ENCODE results near the gene KIF5A.

The KIF5A gene

GRCh38 chr12:57524814-57525614 lies 24.8 kb upstream of the KIF5A start:
- peaks cover 28% of the 10 kb centered on the region for H3K79me2 ChIP-seq (ENCODE audit: control insufficient read depth, low read length)
- no peaks in the 10 kb centered on the region for H3K9me2 ChIP-seq (replicated peaks; ENCODE audit: control insufficient read depth, low read length)
- no peaks in the 10 kb centered on the region for H3K9me3 ChIP-seq (ENCODE audit: control insufficient read depth, insufficient read depth, low read length)
- H3K4me1 ChIP-seq (ENCODE audit: control insufficient read depth, low read length): peaks cover 33% of the 10 kb centered on the region
- H3K27me3 ChIP-seq (ENCODE audit: control insufficient read depth, low read length): no peaks in the 10 kb centered on the region
- peaks cover 64% of the 10 kb centered on the region for H3K36me3 ChIP-seq (ENCODE audit: control insufficient read depth, low read length)
- H3K27ac ChIP-seq (ENCODE audit: low read depth, low read length): peak overlapping the region; percentile 97
- H3F3A ChIP-seq (ENCODE audit: control insufficient read depth, insufficient read depth): peaks cover 12% of the 10 kb centered on the region
- TF ChIP-seq CTCF (IDR thresholded peaks at IDR 0.05; ENCODE audit: low read depth, low read length, poor library complexity, severe bottlenecking): no peak
- TF ChIP-seq EZH2phosphoT487 (IDR thresholded peaks at IDR 0.05; ENCODE audit: borderline replicate concordance, low read length): no peak
- H3K4me2 ChIP-seq (ENCODE audit: low read length): peak overlapping the region; percentile 92
- H3K4me3 ChIP-seq (ENCODE audit: low read length): peak overlapping the region; percentile 84
- H4K20me1 ChIP-seq (ENCODE audit: control insufficient read depth, insufficient read depth, low read depth, low read length): no peaks in the 10 kb centered on the region

GRCh38 chr12:57525615-57526383 lies 24.0 kb upstream of the KIF5A start:
- no peak for TF ChIP-seq CTCF (IDR thresholded peaks at IDR 0.05; ENCODE audit: low read depth, low read length, poor library complexity, severe bottlenecking)
- no peak for TF ChIP-seq EZH2phosphoT487 (IDR thresholded peaks at IDR 0.05; ENCODE audit: borderline replicate concordance, low read length)
- H3K27ac ChIP-seq (ENCODE audit: low read depth, low read length): no peak overlapping the region
- peaks cover 12% of the 10 kb centered on the region for H3F3A ChIP-seq (ENCODE audit: control insufficient read depth, insufficient read depth)
- H3K4me3 ChIP-seq (ENCODE audit: low read length): no peak overlapping the region
- no peaks in the 10 kb centered on the region for H3K27me3 ChIP-seq (ENCODE audit: control insufficient read depth, low read length)
- H4K20me1 ChIP-seq (ENCODE audit: control insufficient read depth, insufficient read depth, low read depth, low read length): no peaks in the 10 kb centered on the region
- H3K79me2 ChIP-seq (ENCODE audit: control insufficient read depth, low read length): peaks cover 25% of the 10 kb centered on the region
- no peaks in the 10 kb centered on the region for H3K9me2 ChIP-seq (replicated peaks; ENCODE audit: control insufficient read depth, low read length)
- no peak overlapping the region for H3K4me2 ChIP-seq (ENCODE audit: low read length)
- H3K4me1 ChIP-seq (ENCODE audit: control insufficient read depth, low read length): peaks cover 32% of the 10 kb centered on the region
- no peaks in the 10 kb centered on the region for H3K9me3 ChIP-seq (ENCODE audit: control insufficient read depth, insufficient read depth, low read length)
- peaks cover 70% of the 10 kb centered on the region for H3K36me3 ChIP-seq (ENCODE audit: control insufficient read depth, low read length)

- Histone ChIP-seq H4K20me1 (ENCODE audit: control insufficient read depth, insufficient read depth, low read depth, low read length) (no peaks in the 10 kb centered on the region), H3K27ac (ENCODE audit: low read depth, low read length) (no peak overlapping the region), H3K4me3 (ENCODE audit: low read length) (no peak overlapping the region), H3K4me1 (ENCODE audit: control insufficient read depth, low read length) (peaks cover 24% of the 10 kb centered on the region), H3K36me3 (ENCODE audit: control insufficient read depth, low read length) (peaks cover 76% of the 10 kb centered on the region), H3K4me2 (ENCODE audit: low read length) (no peak overlapping the region), H3K9me3 (ENCODE audit: control insufficient read depth, insufficient read depth, low read length) (no peaks in the 10 kb centered on the region), H3K9me2 (replicated peaks; ENCODE audit: control insufficient read depth, low read length) (no peaks in the 10 kb centered on the region), H3K27me3 (ENCODE audit: control insufficient read depth, low read length) (no peaks in the 10 kb centered on the region), H3K79me2 (ENCODE audit: control insufficient read depth, low read length) (peaks cover 25% of the 10 kb centered on the region), H3F3A (ENCODE audit: control insufficient read depth, insufficient read depth) (peaks cover 7% of the 10 kb centered on the region)
- TF ChIP-seq EZH2phosphoT487 (IDR thresholded peaks at IDR 0.05; ENCODE audit: borderline replicate concordance, low read length) (no peak), CTCF (IDR thresholded peaks at IDR 0.05; ENCODE audit: low read depth, low read length, poor library complexity, severe bottlenecking) (no peak)
Observed at GRCh38 chr12:57526477-57527126, 23.2 kb upstream of the KIF5A start.
